Gastrocnemius medialis (tissue), 4 donors: ENCODE measurements around the gene NUCKS1. TPM values are rescaled to one million over a fixed set of nuclear protein-coding genes. Genes with fewer than 3 reads are reported as not detected.

Experiments used
- ATAC-seq, 2 donors: fragments of 150-250 bp; one replicate each; pipeline ENCODE4 v1.9.1; 2016
- DNase-seq, 2 donors: peaks; one replicate each; pipeline ENCODE4 v3.0.0-alpha.2; 2019
- H3K27ac ChIP-seq, 4 donors: fragments of 200-600 bp; sonication (generic); 1 replicate in 1 of 4; 2 replicates in 3 of 4; pipeline ENCODE4 v1.5.1; 2016 to 2018; ENCODE audit warnings: mild to moderate bottlenecking in 2 of 4, moderate library complexity in 1 of 4
- H3K27me3 ChIP-seq, 3 donors: fragments of 200-600 bp; sonication (generic) in 2 of 3; 1 replicate in 1 of 3; 2 replicates in 2 of 3; pipeline versions ENCODE4 v1.5.1 to v1.6.0; 2016 to 2019; ENCODE audit warnings: mild to moderate bottlenecking in 1 of 3, moderate library complexity in 1 of 3
- H3K36me3 ChIP-seq, 2 donors: fragments of 200-600 bp; sonication (generic) in 1 of 2; one replicate each; pipeline ENCODE4 v1.5.1; 2017 to 2018
- H3K4me1 ChIP-seq, 2 donors: fragments of 200-600 bp; sonication (generic) in 1 of 2; one replicate each; pipeline ENCODE4 v1.5.1; 2016 to 2017; ENCODE audit warnings: mild to moderate bottlenecking in 2 of 2
- H3K4me3 ChIP-seq, 4 donors: fragments of 200-600 bp; sonication (generic) in 3 of 4; 1 replicate in 1 of 4; 2 replicates in 3 of 4; pipeline ENCODE4 v1.5.1; 2016 to 2019; ENCODE audit warnings: mild to moderate bottlenecking in 2 of 4
- H3K9me3 ChIP-seq, 3 donors: fragments of 200-600 bp; sonication (generic) in 2 of 3; 1 replicate in 1 of 3; 2 replicates in 2 of 3; pipeline ENCODE4 v1.5.1; 2016 to 2019
- POLR2A ChIP-seq, 2 donors: fragments of 450-650 bp; IDR thresholded peaks; one replicate each; pipeline ENCODE4 v1.6.1; 2017; ENCODE audit warnings: antibody characterized with exemption in 2 of 2, mild to moderate bottlenecking in 2 of 2, moderate library complexity in 2 of 2
- in situ Hi-C, 4 donors: fragments of 200-750 bp; cut with MboI; loops; one replicate each; pipeline versions ENCODE4 v1.15.0 to v1.8.0; 2017; ENCODE audit warnings: low sequenced_read_pairs in 4 of 4
- intact Hi-C: fragments of 100-400 bp; cut with DNase I; formaldehyde crosslinking; loops from one replicate; pipeline ENCODE4 v1.15.1; 2023; ENCODE audit warnings: low total_unique reads
- total RNA-seq, 4 donors: library from RNA; depleted of rRNA; stranded (reverse); fragments of >200 nt; gene quantifications; one replicate each; pipeline versions ENCODE4 v1.1.0 to v1.2.3, GENCODE V29; 2016
- TF ChIP-seq, protein P1 (sequence below), 5 experiments: fragments of 450-650 bp in 3 of 5; fragments of 200-600 bp in 2 of 5; sonication (generic) in 2 of 5; IDR thresholded peaks in 4 of 5; conservative IDR thresholded peaks in 1 of 5; 1 replicate in 4 of 5; 2 replicates in 1 of 5; pipeline ENCODE4 v1.5.1; 2016 to 2019; ENCODE audit warnings: antibody characterized with exemption in 5 of 5, mild to moderate bottlenecking in 3 of 5, moderate library complexity in 3 of 5

Gene NUCKS1
- total RNA-seq, 4 donors from 2014 or later, result 45.5 to 69.7 (median 62.6) TPM

DNA sequence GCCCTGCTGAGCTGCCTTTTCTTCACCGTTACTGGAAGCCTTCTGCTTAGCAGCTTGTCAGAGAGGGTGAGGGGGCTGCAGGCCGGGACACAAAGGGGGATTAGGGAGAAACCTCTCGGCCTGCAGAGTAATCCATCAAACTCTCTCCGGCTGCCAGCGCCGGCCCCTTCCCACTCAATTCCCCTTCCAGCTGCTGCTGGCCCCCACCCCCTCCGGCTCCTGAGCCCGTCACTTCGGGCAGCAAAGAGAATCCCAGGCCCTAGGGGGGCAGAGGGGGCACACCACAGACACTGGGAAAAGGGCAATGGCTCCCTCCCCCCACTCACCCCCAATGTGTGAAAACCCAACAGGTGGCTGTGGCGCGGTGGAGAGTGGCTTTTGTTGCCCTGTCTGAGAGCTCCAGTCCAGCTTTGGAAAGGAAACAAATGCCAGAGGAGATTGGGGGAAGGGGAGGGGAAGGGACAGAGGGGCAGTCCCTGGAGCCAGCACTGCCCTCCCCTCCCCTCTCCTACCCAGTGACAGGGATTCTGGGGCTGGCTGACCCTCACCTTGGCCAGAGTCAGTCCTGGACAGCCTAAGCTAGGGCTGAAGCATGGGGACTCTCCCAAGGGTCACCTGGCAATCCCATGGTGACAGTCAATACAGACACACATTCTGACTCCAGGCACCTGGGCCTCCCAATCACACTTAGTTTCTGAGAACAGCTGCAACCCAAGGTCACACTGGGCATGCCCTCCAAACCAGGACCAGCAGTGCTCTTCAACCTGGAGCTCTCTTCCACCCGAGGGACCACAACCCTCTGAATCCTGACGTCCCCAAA is 79.2 kb downstream of the NUCKS1 start:
- ATAC-seq (peak in 1 of 2 donors; percentile 20), DNase-seq (no peak)
- Histone ChIP-seq H3K36me3 (no peaks in the 10 kb centered on the region), H3K27ac (peak overlapping the region in 3 of 4 donors; percentile 22 to 48 (median 40)), H3K27me3 (no peaks in the 10 kb centered on the region), H3K4me3 (no peak overlapping the region), H3K4me1 (peaks cover 0 to 14% of the 10 kb centered on the region in 2 donors), H3K9me3 (no peaks in the 10 kb centered on the region)
- in situ Hi-C loops, result loop anchor here in 1 of 4 donors (25.0 kb wide), 1 partner anchor 316 kb away; no protein-coding TSS in a partner anchor
- no peak for TF ChIP-seq POLR2A (IDR thresholded peaks at IDR 0.05)
- TF ChIP-seq, protein P1, sequence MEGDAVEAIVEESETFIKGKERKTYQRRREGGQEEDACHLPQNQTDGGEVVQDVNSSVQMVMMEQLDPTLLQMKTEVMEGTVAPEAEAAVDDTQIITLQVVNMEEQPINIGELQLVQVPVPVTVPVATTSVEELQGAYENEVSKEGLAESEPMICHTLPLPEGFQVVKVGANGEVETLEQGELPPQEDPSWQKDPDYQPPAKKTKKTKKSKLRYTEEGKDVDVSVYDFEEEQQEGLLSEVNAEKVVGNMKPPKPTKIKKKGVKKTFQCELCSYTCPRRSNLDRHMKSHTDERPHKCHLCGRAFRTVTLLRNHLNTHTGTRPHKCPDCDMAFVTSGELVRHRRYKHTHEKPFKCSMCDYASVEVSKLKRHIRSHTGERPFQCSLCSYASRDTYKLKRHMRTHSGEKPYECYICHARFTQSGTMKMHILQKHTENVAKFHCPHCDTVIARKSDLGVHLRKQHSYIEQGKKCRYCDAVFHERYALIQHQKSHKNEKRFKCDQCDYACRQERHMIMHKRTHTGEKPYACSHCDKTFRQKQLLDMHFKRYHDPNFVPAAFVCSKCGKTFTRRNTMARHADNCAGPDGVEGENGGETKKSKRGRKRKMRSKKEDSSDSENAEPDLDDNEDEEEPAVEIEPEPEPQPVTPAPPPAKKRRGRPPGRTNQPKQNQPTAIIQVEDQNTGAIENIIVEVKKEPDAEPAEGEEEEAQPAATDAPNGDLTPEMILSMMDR (IDR thresholded peaks at IDR 0.05 in 4 of 5, conservative IDR thresholded peaks at IDR 0.05 in 1 of 5), result no peak
- intact Hi-C loops, result no loop called here

DNA sequence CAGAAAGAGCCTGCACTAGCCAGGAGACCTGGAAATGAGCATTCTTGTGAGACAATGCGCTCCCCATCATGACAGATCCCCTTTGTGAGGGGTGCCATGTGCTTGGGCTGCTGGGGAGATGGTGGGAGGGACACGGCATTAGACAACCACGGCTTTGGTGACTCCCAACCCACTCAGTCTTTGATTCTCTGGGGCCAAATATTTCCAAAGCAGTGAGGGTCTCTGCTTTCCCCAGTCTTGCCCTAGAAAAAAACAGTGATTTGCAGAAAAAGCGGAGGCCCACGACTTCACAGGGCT is 79.9 kb downstream of the NUCKS1 start:
- ATAC-seq (no peak), DNase-seq (no peak)
- in situ Hi-C loops, result loop anchor here in 1 of 4 donors (25.0 kb wide), 1 partner anchor 317 kb away; no protein-coding TSS in a partner anchor
- Histone ChIP-seq H3K4me1 (peaks cover 0 to 14% of the 10 kb centered on the region in 2 donors), H3K4me3 (no peak overlapping the region), H3K36me3 (no peaks in the 10 kb centered on the region), H3K27ac (no peak overlapping the region), H3K27me3 (no peaks in the 10 kb centered on the region), H3K9me3 (no peaks in the 10 kb centered on the region)
- TF ChIP-seq POLR2A (IDR thresholded peaks at IDR 0.05), result no peak
- TF ChIP-seq, protein P1 (IDR thresholded peaks at IDR 0.05 in 4 of 5, conservative IDR thresholded peaks at IDR 0.05 in 1 of 5), result no peak
- intact Hi-C loops, result no loop called here

DNA sequence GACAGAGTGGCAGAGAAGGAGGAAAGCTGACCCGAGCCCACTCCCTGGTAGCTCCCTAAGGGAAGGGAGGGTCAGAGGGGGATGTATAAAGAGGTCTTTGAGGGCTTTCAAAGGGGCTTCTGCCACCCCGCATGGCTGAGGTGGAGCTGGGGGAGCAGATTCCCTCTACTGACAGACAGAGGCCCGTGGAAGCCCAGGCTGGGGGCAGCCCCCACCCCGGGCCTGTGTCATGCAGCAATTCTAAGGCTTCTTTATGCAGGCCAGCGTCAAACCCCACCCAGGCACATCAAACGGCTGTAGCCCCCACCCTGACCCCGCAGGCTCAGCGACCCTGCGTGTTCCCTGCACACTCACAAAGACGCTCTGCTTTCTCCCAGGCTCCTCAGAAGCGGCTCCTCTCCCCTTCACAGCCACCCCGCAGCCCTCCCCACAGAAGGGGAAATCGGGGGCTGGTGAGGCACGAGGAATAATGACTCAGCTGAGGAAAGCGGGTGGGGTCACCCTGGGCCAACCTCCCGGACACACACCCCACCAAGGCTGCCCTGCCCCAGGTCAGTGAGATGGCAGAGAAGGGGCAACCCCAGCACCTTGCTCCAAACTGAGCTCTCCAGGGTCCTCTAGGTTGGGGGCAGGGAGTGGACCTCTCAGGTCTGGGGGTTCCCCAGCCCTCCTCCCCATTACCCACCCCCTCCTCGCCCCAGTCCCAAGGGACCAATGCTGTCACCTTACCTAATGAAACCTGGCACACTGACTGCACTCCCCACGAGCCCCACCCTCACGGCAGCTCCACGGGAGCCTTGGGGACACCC is 80.4 kb downstream of the NUCKS1 start:
- Histone ChIP-seq H3K4me3 (no peak overlapping the region), H3K36me3 (no peaks in the 10 kb centered on the region), H3K9me3 (no peaks in the 10 kb centered on the region), H3K27me3 (no peaks in the 10 kb centered on the region), H3K4me1 (peaks cover 2 to 14% of the 10 kb centered on the region in 2 donors), H3K27ac (no peak overlapping the region)
- TF ChIP-seq POLR2A (IDR thresholded peaks at IDR 0.05), result no peak
- TF ChIP-seq, protein P1 (IDR thresholded peaks at IDR 0.05 in 4 of 5, conservative IDR thresholded peaks at IDR 0.05 in 1 of 5), result no peak
- intact Hi-C loops (no loop called here), in situ Hi-C loops (loop anchor here in 1 of 4 donors (25.0 kb wide), 1 partner anchor 318 kb away; no protein-coding TSS in a partner anchor)
- ATAC-seq (no peak), DNase-seq (no peak)

DNA sequence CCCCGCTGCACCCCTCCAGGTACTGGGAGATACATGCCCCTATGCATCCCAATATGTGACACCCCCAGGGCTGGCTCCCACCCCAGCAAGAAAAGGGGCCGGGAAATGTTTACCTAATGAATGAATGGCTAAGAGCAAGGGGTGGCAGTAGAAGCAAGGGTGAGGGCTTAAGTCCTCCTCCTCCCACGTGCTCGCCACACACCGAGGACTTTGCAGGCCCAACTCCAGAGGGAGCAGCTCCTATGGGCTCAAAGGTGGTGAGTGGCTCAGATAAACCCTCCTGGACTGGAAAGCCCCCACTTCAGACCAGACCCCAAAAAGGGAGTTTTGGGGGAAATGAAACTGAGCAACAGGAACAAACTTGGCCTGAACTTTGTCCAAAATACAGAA is 81.0 kb downstream of the NUCKS1 start:
- ATAC-seq, result no peak

More for the DNA sequence above, 81.0 kb downstream of the NUCKS1 start:
- Histone ChIP-seq H3K9me3 (no peaks in the 10 kb centered on the region), H3K27ac (no peak overlapping the region), H3K4me3 (no peak overlapping the region), H3K36me3 (no peaks in the 10 kb centered on the region), H3K27me3 (no peaks in the 10 kb centered on the region), H3K4me1 (peaks cover 4 to 14% of the 10 kb centered on the region in 2 donors)
- intact Hi-C loops, result no loop called here
- in situ Hi-C loops, result loop anchor here in 1 of 4 donors (25.0 kb wide), 1 partner anchor 318 kb away; no protein-coding TSS in a partner anchor
- no peak for DNase-seq
- TF ChIP-seq POLR2A (IDR thresholded peaks at IDR 0.05), result no peak
- TF ChIP-seq, protein P1 (IDR thresholded peaks at IDR 0.05 in 4 of 5, conservative IDR thresholded peaks at IDR 0.05 in 1 of 5), result no peak
